ENCODE measurements around the gene ANKRD61.
"Not testable (repeated sequence)": the region's sequence is repeated elsewhere in the genome, so short reads cannot be mapped to it uniquely, and the experiment has no call there.

The ANKRD61 gene

DNA sequence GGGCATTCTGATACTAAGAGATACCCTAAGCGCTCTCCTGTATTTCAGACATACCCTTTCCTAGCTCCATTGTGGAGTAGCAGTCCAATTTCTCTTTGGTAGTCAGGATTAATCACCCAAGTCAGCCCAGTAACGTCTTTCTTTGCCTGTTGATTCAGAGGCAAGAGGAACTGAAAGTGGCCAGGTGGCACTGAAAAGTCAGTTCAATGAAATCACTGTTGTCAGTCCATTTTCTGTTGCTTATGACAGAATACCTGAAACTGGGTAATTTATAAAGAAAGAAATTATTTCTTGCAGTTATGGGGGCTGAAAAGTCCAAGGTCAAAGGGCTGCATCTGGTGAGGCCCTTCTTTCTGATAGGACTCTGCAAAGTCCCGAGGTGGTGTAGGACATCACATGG lies 40.2 kb downstream of the ANKRD61 start:
- no peak overlapping the region for H3K4me3 ChIP-seq (ENCODE audit: low read depth, low read length)
- no peak for DNase-seq (ENCODE audit: low read depth)
- TF ChIP-seq, protein P1, sequence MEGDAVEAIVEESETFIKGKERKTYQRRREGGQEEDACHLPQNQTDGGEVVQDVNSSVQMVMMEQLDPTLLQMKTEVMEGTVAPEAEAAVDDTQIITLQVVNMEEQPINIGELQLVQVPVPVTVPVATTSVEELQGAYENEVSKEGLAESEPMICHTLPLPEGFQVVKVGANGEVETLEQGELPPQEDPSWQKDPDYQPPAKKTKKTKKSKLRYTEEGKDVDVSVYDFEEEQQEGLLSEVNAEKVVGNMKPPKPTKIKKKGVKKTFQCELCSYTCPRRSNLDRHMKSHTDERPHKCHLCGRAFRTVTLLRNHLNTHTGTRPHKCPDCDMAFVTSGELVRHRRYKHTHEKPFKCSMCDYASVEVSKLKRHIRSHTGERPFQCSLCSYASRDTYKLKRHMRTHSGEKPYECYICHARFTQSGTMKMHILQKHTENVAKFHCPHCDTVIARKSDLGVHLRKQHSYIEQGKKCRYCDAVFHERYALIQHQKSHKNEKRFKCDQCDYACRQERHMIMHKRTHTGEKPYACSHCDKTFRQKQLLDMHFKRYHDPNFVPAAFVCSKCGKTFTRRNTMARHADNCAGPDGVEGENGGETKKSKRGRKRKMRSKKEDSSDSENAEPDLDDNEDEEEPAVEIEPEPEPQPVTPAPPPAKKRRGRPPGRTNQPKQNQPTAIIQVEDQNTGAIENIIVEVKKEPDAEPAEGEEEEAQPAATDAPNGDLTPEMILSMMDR (IDR thresholded peaks at IDR 0.05; ENCODE audit: low read depth, low read length, missing control alignments), result no peak

- no peak for DNase-seq (ENCODE audit: low read depth)
- H3K4me3 ChIP-seq (ENCODE audit: low read depth, low read length), result no peak overlapping the region
- TF ChIP-seq, protein P1 (IDR thresholded peaks at IDR 0.05; ENCODE audit: low read depth, low read length, missing control alignments), result no peak
These were observed 43.6 kb downstream of the ANKRD61 start for GRCh38 chr7:6074612-6075380.

- H3K4me3 ChIP-seq (ENCODE audit: low read depth, low read length), result no peak overlapping the region
- no peak for DNase-seq (ENCODE audit: low read depth)
- TF ChIP-seq, protein P1 (IDR thresholded peaks at IDR 0.05; ENCODE audit: low read depth, low read length, missing control alignments), result no peak
These were observed 47.4 kb downstream of the ANKRD61 start for GRCh38 chr7:6078548-6078947.

GRCh38 chr7:6083047-6083446 lies 51.9 kb downstream of the ANKRD61 start:
- DNase-seq (ENCODE audit: low read depth); H3K4me3 ChIP-seq (ENCODE audit: low read depth, low read length): not testable (repeated sequence)
